ENCODE results near the gene BMS1. TPM values are rescaled to one million over a fixed set of nuclear protein-coding genes. Genes with fewer than 3 reads are reported as not detected.
A peak's percentile ranks its signal among the peaks of the same experiment; 100 is the strongest.

Gene BMS1
- total and polyA plus RNA-seq, 10 of the 15 experiments (the other 5 are each of a cell fraction or from before 2014, with no cell fraction given), result 7.6 to 33.6 (median 21.0) TPM

DNA sequence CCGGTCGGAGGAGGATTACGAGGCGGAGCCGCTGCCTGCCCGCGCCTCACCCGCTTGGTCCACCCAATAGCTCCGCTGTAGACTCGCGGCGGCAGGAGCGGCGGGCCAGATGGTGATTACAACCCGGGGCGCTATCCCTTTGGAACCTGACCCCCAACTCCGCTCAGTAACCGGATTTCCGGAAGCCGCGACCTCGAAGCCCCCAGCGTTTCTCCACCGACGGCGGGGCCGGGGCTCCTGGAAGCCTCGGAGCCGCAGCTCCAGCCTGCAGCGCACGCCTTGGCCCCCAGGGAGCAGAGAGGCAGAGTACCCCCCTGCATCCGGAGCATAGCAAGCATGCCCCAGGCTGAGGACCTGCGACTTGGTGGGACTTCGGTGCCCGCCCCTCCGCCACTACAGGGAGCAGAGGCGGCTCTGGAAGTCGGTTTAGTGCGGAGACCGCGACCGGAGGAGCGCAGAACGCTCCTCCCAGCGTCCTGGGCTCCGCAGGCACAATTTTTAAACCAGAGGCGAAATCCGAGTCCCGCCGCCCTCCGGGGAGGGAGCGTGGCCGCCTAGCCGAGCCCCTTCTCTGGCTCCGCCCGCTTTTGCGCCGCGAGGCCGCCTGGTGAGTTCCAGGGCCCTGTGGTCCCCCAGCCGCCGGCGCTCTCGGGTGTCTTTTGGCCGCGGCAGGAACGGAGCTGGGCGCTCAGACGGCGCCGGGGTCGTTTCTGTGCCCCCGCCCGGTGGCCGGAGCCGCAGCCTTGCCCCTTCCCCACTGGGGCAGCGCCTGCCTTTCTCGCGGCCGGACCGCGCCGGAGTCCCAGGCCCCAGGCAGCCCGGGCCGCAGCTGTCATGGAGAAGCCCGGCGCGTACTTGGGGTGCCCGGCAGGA, 28.2 kb upstream of the BMS1 start:
- CTCF ChIA-PET, result no interaction called here
- SMC1A ChIA-PET (ENCODE audit: uncharacterized antibody, unreplicated experiment), result no interaction called here
- Histone ChIP-seq H3K9ac (ENCODE audit: control insufficient read depth, insufficient read depth, low read length) (no peak overlapping the region), H3K4me1 (ENCODE audit: control insufficient read depth, insufficient read depth, low read length) (no peaks in the 10 kb centered on the region), H4K20me1 (ENCODE audit: control insufficient read depth, insufficient read depth) (no peaks in the 10 kb centered on the region), H2AFZ (ENCODE audit: control insufficient read depth, low read depth, low read length) (no peak overlapping the region), H3K9me3 (replicated peaks; ENCODE audit: control insufficient read depth, insufficient read depth, low read length) (no peaks in the 10 kb centered on the region; the same call in 2 of the 3 replicates), H3K4me2 (ENCODE audit: control insufficient read depth, insufficient read depth) (peak overlapping the region; percentile 42; the same call in 1 of the 2 replicates), H3K27ac (ENCODE audit: control insufficient read depth, insufficient read depth) (no peak overlapping the region), H3K4me3 (no peak overlapping the region), H3K79me2 (ENCODE audit: control insufficient read depth, insufficient read depth, low read length) (no peaks in the 10 kb centered on the region), H3K27me3 (replicated peaks in 1 of 2; ENCODE audit: control insufficient read depth in 2 of 2, insufficient read depth in 2 of 2, low read length in 1 of 2) (peaks cover 5 to 9% of the 10 kb centered on the region in 2 experiments; a peak in 3 of 4 replicates), H3K36me3 (ENCODE audit: control insufficient read depth in 2 of 2, insufficient read depth in 2 of 2, low read length in 1 of 2) (no peaks in the 10 kb centered on the region)
- WGBS (ENCODE audit: insufficient coverage, insufficient replicate concordance, low lambda C conversion rate, missing lambda C conversion rate), result 8% methylated on average over 74 of the region's 89 CpGs
- RAD21 ChIA-PET (ENCODE audit: unreplicated experiment), result interaction anchor here (0.7 kb wide), 1 partner anchor 318 kb away, joined by 3 read pairs; no protein-coding TSS in a partner anchor
- FAIRE-seq (no peak), ATAC-seq (no peak), DNase-seq (ENCODE audit: low read depth, low spot score) (no peak)
- in situ Hi-C loops (cut with MboI) (no loop called here), intact Hi-C loops (cut with micrococcal nuclease; ENCODE audit: unreplicated experiment) (no loop called here)
- no peak for TF ChIP-seq SMARCA5 (IDR thresholded peaks at IDR 0.05)
- TF ChIP-seq, protein P1, sequence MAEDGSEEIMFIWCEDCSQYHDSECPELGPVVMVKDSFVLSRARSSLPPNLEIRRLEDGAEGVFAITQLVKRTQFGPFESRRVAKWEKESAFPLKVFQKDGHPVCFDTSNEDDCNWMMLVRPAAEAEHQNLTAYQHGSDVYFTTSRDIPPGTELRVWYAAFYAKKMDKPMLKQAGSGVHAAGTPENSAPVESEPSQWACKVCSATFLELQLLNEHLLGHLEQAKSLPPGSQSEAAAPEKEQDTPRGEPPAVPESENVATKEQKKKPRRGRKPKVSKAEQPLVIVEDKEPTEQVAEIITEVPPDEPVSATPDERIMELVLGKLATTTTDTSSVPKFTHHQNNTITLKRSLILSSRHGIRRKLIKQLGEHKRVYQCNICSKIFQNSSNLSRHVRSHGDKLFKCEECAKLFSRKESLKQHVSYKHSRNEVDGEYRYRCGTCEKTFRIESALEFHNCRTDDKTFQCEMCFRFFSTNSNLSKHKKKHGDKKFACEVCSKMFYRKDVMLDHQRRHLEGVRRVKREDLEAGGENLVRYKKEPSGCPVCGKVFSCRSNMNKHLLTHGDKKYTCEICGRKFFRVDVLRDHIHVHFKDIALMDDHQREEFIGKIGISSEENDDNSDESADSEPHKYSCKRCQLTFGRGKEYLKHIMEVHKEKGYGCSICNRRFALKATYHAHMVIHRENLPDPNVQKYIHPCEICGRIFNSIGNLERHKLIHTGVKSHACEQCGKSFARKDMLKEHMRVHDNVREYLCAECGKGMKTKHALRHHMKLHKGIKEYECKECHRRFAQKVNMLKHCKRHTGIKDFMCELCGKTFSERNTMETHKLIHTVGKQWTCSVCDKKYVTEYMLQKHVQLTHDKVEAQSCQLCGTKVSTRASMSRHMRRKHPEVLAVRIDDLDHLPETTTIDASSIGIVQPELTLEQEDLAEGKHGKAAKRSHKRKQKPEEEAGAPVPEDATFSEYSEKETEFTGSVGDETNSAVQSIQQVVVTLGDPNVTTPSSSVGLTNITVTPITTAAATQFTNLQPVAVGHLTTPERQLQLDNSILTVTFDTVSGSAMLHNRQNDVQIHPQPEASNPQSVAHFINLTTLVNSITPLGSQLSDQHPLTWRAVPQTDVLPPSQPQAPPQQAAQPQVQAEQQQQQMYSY (CRISPR knock-in tag; IDR thresholded peaks at IDR 0.05), result no peak
- TF ChIP-seq TBL1XR1 (IDR thresholded peaks at IDR 0.05; ENCODE audit: low read depth, low read length), result no peak
- TF ChIP-seq BHLHE40 (IDR thresholded peaks at IDR 0.05; ENCODE audit: borderline replicate concordance in 1 of 2, low read depth in 2 of 2, low read length in 1 of 2), result no peak
- TF ChIP-seq IKZF2 (IDR thresholded peaks at IDR 0.05), result no peak
- TF ChIP-seq HDGF (IDR thresholded peaks at IDR 0.05), result no peak
- TF ChIP-seq, protein P2, sequence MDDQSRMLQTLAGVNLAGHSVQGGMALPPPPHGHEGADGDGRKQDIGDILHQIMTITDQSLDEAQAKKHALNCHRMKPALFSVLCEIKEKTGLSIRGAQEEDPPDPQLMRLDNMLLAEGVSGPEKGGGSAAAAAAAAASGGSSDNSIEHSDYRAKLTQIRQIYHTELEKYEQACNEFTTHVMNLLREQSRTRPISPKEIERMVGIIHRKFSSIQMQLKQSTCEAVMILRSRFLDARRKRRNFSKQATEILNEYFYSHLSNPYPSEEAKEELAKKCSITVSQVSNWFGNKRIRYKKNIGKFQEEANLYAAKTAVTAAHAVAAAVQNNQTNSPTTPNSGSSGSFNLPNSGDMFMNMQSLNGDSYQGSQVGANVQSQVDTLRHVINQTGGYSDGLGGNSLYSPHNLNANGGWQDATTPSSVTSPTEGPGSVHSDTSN (IDR thresholded peaks at IDR 0.05; ENCODE audit: insufficient replicate concordance, low read depth, low read length), result no peak
- TF ChIP-seq ZNF384 (IDR thresholded peaks at IDR 0.05; ENCODE audit: borderline replicate concordance, low read depth, low read length), result no peak
- TF ChIP-seq TCF3 (IDR thresholded peaks at IDR 0.05; ENCODE audit: borderline replicate concordance, insufficient read depth, low read depth, low read length), result no peak
- TF ChIP-seq NBN (IDR thresholded peaks at IDR 0.05), result no peak
- TF ChIP-seq PML (IDR thresholded peaks at IDR 0.05; ENCODE audit: low read length), result no peak
- TF ChIP-seq HDAC2 (IDR thresholded peaks at IDR 0.05), result no peak
- BruUV-seq (replicated peaks), result no TSS peak
- POLR2A ChIA-PET, result no interaction called here
